Adipocyte (in vitro differentiated cells): ENCODE measurements around the gene ERBB4.

Experiments used
- DNase-seq: peaks from one replicate; pipeline ENCODE4 v3.0.0-alpha.2; 2015; ENCODE audit warnings: low read depth
- H3K27me3 ChIP-seq: replicated peaks from 2 replicates; pipeline ENCODE4 v1.7.0; 2013; ENCODE audit warnings: mild to moderate bottlenecking, low read length, moderate library complexity; ENCODE audit not compliant: control insufficient read depth, insufficient read depth
- H3K36me3 ChIP-seq: 2 replicates; pipeline ENCODE4 v1.7.0; 2013; ENCODE audit warnings: low read length, mild to moderate bottlenecking, moderate library complexity; ENCODE audit not compliant: control insufficient read depth, insufficient read depth, severe bottlenecking
- H3K4me1 ChIP-seq: 2 replicates; pipeline ENCODE4 v1.7.0; 2013; ENCODE audit warnings: mild to moderate bottlenecking, low read length, moderate library complexity; ENCODE audit not compliant: control insufficient read depth, insufficient read depth
- H3K4me3 ChIP-seq: 2 replicates; pipeline ENCODE4 v1.7.0; 2013; ENCODE audit warnings: mild to moderate bottlenecking, low read length, moderate library complexity
- H3K9ac ChIP-seq: 2 replicates; pipeline ENCODE4 v1.7.0; 2013; ENCODE audit warnings: mild to moderate bottlenecking, low read length, moderate library complexity
- H3K9me3 ChIP-seq: 2 replicates; pipeline ENCODE4 v1.7.0; 2013; ENCODE audit warnings: mild to moderate bottlenecking, low read length, moderate library complexity; ENCODE audit not compliant: control insufficient read depth

Gene ERBB4

GRCh38 chr2:211985393-211985792 is 553.2 kb downstream of the ERBB4 start:
- Histone ChIP-seq H3K36me3 (no peaks in the 10 kb centered on the region), H3K9ac (no peak overlapping the region), H3K27me3 (no peaks in the 10 kb centered on the region), H3K4me1 (no peaks in the 10 kb centered on the region), H3K4me3 (no peak overlapping the region), H3K9me3 (no peaks in the 10 kb centered on the region)
- no peak for DNase-seq

- no peak for DNase-seq
- no peaks in the 10 kb centered on the region for H3K36me3 ChIP-seq
Observed at GRCh38 chr2:211982162-211982561, 556.4 kb downstream of the ERBB4 start.

GRCh38 chr2:211981451-211981850 is 557.2 kb downstream of the ERBB4 start:
- Histone ChIP-seq H3K27me3 (no peaks in the 10 kb centered on the region), H3K9me3 (no peaks in the 10 kb centered on the region), H3K4me1 (no peaks in the 10 kb centered on the region), H3K9ac (no peak overlapping the region), H3K36me3 (no peaks in the 10 kb centered on the region), H3K4me3 (no peak overlapping the region)
- DNase-seq, result peak; percentile 14

More at GRCh38 chr2:211982162-211982561, 556.4 kb downstream of the ERBB4 start:
- no peaks in the 10 kb centered on the region for H3K4me1 ChIP-seq
- no peak overlapping the region for H3K4me3 ChIP-seq
- H3K27me3 ChIP-seq, result no peaks in the 10 kb centered on the region
- H3K9me3 ChIP-seq, result no peaks in the 10 kb centered on the region
- H3K9ac ChIP-seq, result no peak overlapping the region

GRCh38 chr2:211976076-211976475 is 562.5 kb downstream of the ERBB4 start:
- H3K4me1 ChIP-seq, result no peaks in the 10 kb centered on the region
- H3K36me3 ChIP-seq, result no peaks in the 10 kb centered on the region
- no peak overlapping the region for H3K4me3 ChIP-seq
- H3K27me3 ChIP-seq, result no peaks in the 10 kb centered on the region
- no peak overlapping the region for H3K9ac ChIP-seq
- no peaks in the 10 kb centered on the region for H3K9me3 ChIP-seq
- no peak for DNase-seq

- Histone ChIP-seq H3K27me3 (no peaks in the 10 kb centered on the region), H3K9me3 (peaks cover 8% of the 10 kb centered on the region), H3K36me3 (no peaks in the 10 kb centered on the region), H3K9ac (no peak overlapping the region), H3K4me1 (no peaks in the 10 kb centered on the region), H3K4me3 (no peak overlapping the region)
- no peak for DNase-seq
Observed at GRCh38 chr2:211967234-211967633, 571.4 kb downstream of the ERBB4 start.

- H3K27me3 ChIP-seq, result no peaks in the 10 kb centered on the region
- no peak overlapping the region for H3K9ac ChIP-seq
- H3K9me3 ChIP-seq, result no peaks in the 10 kb centered on the region
- H3K4me3 ChIP-seq, result no peak overlapping the region
- no peaks in the 10 kb centered on the region for H3K36me3 ChIP-seq
- no peaks in the 10 kb centered on the region for H3K4me1 ChIP-seq
- no peak for DNase-seq
Observed at GRCh38 chr2:211963969-211964368, 574.6 kb downstream of the ERBB4 start.

- Histone ChIP-seq H3K4me1 (no peaks in the 10 kb centered on the region), H3K36me3 (no peaks in the 10 kb centered on the region), H3K4me3 (no peak overlapping the region), H3K9me3 (no peaks in the 10 kb centered on the region), H3K27me3 (no peaks in the 10 kb centered on the region), H3K9ac (no peak overlapping the region)
- DNase-seq, result no peak
Observed at GRCh38 chr2:211957799-211958198, 580.8 kb downstream of the ERBB4 start.

GRCh38 chr2:211955648-211956047 is 583.0 kb downstream of the ERBB4 start:
- peaks cover 14% of the 10 kb centered on the region for H3K9me3 ChIP-seq
- H3K9ac ChIP-seq, result no peak overlapping the region
- no peaks in the 10 kb centered on the region for H3K27me3 ChIP-seq
- no peak overlapping the region for H3K4me3 ChIP-seq
- no peaks in the 10 kb centered on the region for H3K4me1 ChIP-seq
- no peak for DNase-seq
- H3K36me3 ChIP-seq, result no peaks in the 10 kb centered on the region

GRCh38 chr2:211948932-211949331 is 589.7 kb downstream of the ERBB4 start:
- no peak for DNase-seq
- Histone ChIP-seq H3K4me3 (no peak overlapping the region), H3K4me1 (no peaks in the 10 kb centered on the region), H3K9me3 (peaks cover 17% of the 10 kb centered on the region), H3K36me3 (no peaks in the 10 kb centered on the region), H3K27me3 (no peaks in the 10 kb centered on the region), H3K9ac (no peak overlapping the region)

GRCh38 chr2:211946960-211947359 is 591.6 kb downstream of the ERBB4 start:
- Histone ChIP-seq H3K4me1 (no peaks in the 10 kb centered on the region), H3K36me3 (no peaks in the 10 kb centered on the region), H3K4me3 (no peak overlapping the region), H3K9me3 (peaks cover 15% of the 10 kb centered on the region), H3K9ac (no peak overlapping the region), H3K27me3 (no peaks in the 10 kb centered on the region)
- DNase-seq, result no peak

GRCh38 chr2:211944572-211944971 is 594.0 kb downstream of the ERBB4 start:
- DNase-seq, result no peak
- Histone ChIP-seq H3K9me3 (no peaks in the 10 kb centered on the region), H3K36me3 (no peaks in the 10 kb centered on the region), H3K9ac (no peak overlapping the region), H3K4me1 (no peaks in the 10 kb centered on the region), H3K4me3 (no peak overlapping the region), H3K27me3 (no peaks in the 10 kb centered on the region)

- H3K9me3 ChIP-seq, result no peaks in the 10 kb centered on the region
- no peaks in the 10 kb centered on the region for H3K27me3 ChIP-seq
- DNase-seq, result no peak
- no peak overlapping the region for H3K4me3 ChIP-seq
- H3K4me1 ChIP-seq, result no peaks in the 10 kb centered on the region
- H3K9ac ChIP-seq, result no peak overlapping the region
- H3K36me3 ChIP-seq, result no peaks in the 10 kb centered on the region
Observed at GRCh38 chr2:211942153-211942552, 596.4 kb downstream of the ERBB4 start.
